GM21381 (cell line): ENCODE data around the gene TRIM26.
"Not testable (repeated sequence)": the region's sequence is repeated elsewhere in the genome, so short reads cannot be mapped to it uniquely, and the experiment has no call there.

Experiments
- ATAC-seq: cut with Tn5 transposase; IDR thresholded peaks from one replicate; pipeline ENCODE4 v1.9.1; 2021; ENCODE audit warnings: mild to moderate bottlenecking, moderate library complexity; ENCODE audit not compliant: unreplicated experiment

The TRIM26 gene

GRCh38 chr6:30154709-30155519 lies 58.3 kb downstream of the TRIM26 start:
- ATAC-seq: no peak

- no peak for ATAC-seq
These were observed 59.1 kb downstream of the TRIM26 start for GRCh38 chr6:30154061-30154460.

- ATAC-seq: no peak
These were observed 60.1 kb downstream of the TRIM26 start for GRCh38 chr6:30152910-30153610.

- ATAC-seq: no peak
These were observed 61.1 kb downstream of the TRIM26 start for GRCh38 chr6:30152016-30152673.

- ATAC-seq: no peak
These were observed 61.6 kb downstream of the TRIM26 start for GRCh38 chr6:30151580-30151979.

GRCh38 chr6:30150671-30151395 lies 62.4 kb downstream of the TRIM26 start:
- ATAC-seq: no peak

GRCh38 chr6:30149858-30150550 lies 63.2 kb downstream of the TRIM26 start:
- ATAC-seq: no peak

GRCh38 chr6:30149234-30149633 lies 64.0 kb downstream of the TRIM26 start:
- ATAC-seq: no peak

- no peak for ATAC-seq
These were observed 66.1 kb downstream of the TRIM26 start for GRCh38 chr6:30147096-30147495.

- ATAC-seq: no peak
These were observed 67.4 kb downstream of the TRIM26 start for GRCh38 chr6:30145818-30146217.

GRCh38 chr6:30144811-30145210 lies 68.4 kb downstream of the TRIM26 start:
- ATAC-seq: no peak

- no peak for ATAC-seq
These were observed 69.4 kb downstream of the TRIM26 start for GRCh38 chr6:30143780-30144179.

- ATAC-seq: no peak
These were observed 70.5 kb downstream of the TRIM26 start for GRCh38 chr6:30142665-30143064.

GRCh38 chr6:30140240-30140639 lies 73.0 kb downstream of the TRIM26 start:
- ATAC-seq: not testable (repeated sequence)

GRCh38 chr6:30136570-30137286 lies 76.5 kb downstream of the TRIM26 start:
- no peak for ATAC-seq

- no peak for ATAC-seq
These were observed 77.4 kb downstream of the TRIM26 start, which contains the start of gene TRIM40 for GRCh38 chr6:30135757-30136156. TRIM40 (plus strand) TSS chr6:30136140; CDS start chr6:30137037, 897 bp downstream.

GRCh38 chr6:30135147-30135546 lies 78.1 kb downstream of the TRIM26 start:
- no peak for ATAC-seq
